WI38 (cell line): ENCODE measurements around the gene ZNF117.
A peak's percentile ranks its signal among the peaks of the same experiment; 100 is the strongest.
"Not testable (repeated sequence)": the region's sequence is repeated elsewhere in the genome, so short reads cannot be mapped to it uniquely, and the experiment has no call there.

Source experiments
- H3K4me3 ChIP-seq: 2 replicates; pipeline ENCODE4 v1.5.1; 2011; ENCODE audit warnings: low read depth, mild to moderate bottlenecking, control low read depth, low read length
- CTCF ChIP-seq: IDR thresholded peaks from 2 replicates; pipeline ENCODE4 v1.5.1; 2012; ENCODE audit warnings: low read depth, mild to moderate bottlenecking, control low read depth, low read length

The ZNF117 gene

GRCh38 chr7:64990936-64991335 is at the start of gene ZNF117:
ZNF117 (minus strand) TSS chr7:64991036.
- TF ChIP-seq CTCF, result no peak
- no peak within 1 kb of the TSS for H3K4me3 ChIP-seq

GRCh38 chr7:65038767-65039166 is 47.9 kb upstream of the ZNF117 start:
- H3K4me3 ChIP-seq, result peak overlapping the region; percentile 75

DNA sequence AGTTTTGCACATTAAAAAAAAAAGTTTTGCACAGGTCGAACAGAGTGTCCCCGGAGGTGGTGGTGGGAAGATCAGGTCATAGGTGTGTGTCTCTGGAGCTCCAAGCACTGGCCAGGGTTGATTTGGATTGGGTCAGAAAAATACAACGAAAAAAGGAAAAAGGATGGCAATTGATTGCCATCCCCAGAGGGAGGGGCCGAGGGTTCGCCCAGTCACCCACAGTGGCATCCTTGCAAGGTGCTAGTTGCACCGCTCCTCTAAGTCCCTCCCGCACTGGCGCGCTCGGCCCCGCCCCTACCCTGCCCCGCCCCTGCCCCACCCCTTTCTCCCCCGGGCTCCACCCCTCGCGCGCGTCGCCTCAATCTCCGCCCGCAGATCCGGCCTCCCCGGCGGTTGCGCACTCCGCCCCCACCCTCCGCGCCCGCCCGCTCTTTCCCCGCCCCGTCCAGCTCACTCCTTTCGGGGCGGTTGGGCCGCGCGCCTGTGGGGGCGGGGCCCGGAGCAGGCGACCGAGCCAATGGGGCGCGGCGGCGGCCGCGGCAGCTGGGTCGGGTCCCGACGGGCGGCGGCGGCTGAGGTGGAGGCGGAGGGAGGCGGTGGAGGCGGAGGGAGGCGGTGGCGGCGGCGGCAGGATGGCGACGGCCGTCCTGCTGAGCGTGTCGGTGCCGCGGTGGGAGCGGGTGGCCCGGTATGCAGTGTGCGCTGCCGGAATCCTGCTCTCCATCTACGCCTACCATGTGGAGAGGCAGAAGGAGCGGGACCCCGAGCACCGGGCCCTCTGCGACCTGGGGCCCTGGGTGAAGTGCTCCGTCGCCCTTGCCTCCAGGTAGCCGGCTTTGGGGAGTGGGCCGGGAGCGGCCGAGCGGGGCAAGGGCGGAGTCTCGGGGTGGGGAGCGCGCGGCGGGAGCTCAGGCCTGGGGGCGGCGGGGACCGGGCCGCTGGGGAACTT is 47.2 kb upstream of the ZNF117 start:
- peak overlapping the region; percentile 75 for H3K4me3 ChIP-seq
- TF ChIP-seq CTCF, result no peak

DNA sequence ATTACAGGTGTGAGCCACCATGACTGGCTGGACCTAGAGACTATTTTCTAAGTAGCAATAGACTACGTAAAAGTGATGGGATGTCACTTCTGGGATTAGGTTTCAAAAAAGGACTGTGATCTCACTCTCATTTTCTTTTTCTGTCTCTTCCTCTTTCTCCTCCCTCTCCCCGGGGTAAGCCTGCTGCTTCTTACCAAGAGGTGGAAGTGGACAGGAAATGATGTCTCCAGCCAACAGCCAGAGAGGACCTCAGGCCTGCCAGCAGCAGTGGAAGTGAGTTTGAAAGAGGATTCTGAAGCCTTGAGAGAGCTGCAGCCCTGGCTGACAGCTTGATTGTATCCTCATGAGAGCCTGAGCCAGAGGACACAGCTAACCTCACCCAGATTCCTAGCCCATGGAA is 45.7 kb upstream of the ZNF117 start:
- not testable (repeated sequence) for H3K4me3 ChIP-seq

DNA sequence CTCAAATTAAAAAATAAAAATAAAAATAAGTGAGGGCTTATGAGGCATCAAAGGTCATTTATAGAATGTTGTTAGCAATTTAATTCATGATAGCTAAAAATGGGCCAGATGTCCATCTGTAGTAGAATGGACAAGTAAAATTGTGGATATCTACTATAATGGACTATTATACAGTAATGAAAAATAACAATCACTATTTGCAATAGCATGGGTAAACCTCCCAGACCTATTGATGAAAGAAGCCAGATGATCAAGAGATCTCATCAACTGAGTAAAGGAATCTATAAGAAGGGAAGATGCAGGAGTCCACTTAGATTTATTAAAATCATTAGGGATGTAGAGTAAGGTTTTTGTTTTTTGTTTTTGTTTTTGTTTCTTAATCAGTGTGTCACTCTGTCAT is 44.6 kb upstream of the ZNF117 start:
- H3K4me3 ChIP-seq, result not testable (repeated sequence)

GRCh38 chr7:65034120-65034782 is 43.4 kb upstream of the ZNF117 start:
- not testable (repeated sequence) for H3K4me3 ChIP-seq

DNA sequence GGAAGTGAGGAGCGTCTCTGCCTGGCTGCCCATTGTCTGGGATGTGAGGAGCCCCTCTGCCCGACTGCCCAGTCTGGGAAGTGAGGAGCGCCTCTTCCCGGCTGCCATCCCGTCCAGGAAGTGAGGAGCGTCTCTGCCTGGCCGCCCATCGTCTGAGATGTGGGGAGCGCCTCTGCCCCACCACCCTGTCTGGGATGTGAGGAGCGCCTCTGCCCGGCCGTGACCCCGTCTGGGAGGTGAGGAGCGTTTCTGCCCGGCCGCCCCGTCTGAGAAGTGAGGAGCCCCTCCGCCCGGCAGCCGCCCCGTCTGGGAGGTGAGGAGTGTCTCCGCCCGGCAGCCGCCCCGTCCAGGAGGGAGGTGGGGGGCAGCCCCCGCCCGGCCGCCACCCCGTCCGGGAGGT is 42.6 kb upstream of the ZNF117 start:
- H3K4me3 ChIP-seq, result not testable (repeated sequence)

- H3K4me3 ChIP-seq, result not testable (repeated sequence)
These were observed 34.2 kb upstream of the ZNF117 start for GRCh38 chr7:65025023-65025422.

DNA sequence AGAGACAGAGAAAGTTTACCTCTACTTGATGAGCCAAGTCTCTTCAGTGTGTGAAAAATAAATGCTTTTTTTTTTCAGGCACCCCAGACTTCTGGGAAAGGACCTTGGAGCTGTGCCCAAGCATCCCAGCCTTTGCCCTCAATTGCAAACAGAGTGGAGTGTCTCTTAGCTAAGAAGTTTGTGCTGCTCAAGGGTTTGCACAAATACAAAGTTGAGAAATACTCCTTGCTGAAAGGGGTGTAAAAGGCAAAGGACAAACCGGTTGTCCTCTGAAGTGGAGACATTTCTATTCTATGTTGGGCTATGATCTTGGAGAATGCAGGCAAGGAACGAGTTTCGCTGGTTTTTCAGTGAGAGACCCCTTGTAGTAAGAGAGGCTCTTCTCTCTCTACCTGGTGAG is 30.1 kb upstream of the ZNF117 start:
- H3K4me3 ChIP-seq, result not testable (repeated sequence)

GRCh38 chr7:65009881-65010280 is 19.0 kb upstream of the ZNF117 start:
- not testable (repeated sequence) for H3K4me3 ChIP-seq

- not testable (repeated sequence) for H3K4me3 ChIP-seq
These were observed 18.6 kb upstream of the ZNF117 start for GRCh38 chr7:65009394-65009793.

DNA sequence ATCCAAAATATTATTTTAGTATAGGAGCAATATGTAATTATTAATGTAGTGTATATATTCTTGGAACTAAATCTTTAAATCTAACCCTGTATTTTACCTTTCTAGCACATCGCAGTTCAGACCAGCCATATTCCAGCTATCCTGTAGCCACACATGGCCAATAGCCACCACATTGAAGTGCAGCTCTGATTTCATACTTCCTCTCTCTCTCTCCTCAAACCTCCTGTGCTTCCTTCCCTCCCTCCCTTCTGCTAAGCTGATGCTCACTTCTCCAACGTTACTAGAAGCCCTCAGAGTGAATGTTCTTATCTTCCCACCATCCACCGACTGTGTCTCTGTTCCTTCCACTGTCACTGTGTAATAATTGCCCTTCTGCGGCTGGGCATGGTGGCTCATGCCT is 16.2 kb upstream of the ZNF117 start:
- not testable (repeated sequence) for H3K4me3 ChIP-seq
